Measurements from ENCODE around the gene KRT6A.

GRCh38 chr12:52514471-52515318 is 21.6 kb upstream of the KRT6A start:
- TF ChIP-seq POLR2A (IDR thresholded peaks at IDR 0.05; ENCODE audit: low read length) = no peak
- no peak for TF ChIP-seq GATA1 (IDR thresholded peaks at IDR 0.05; ENCODE audit: low read depth, low read length)

Data from erythroblast (primary cell).